WERI-Rb-1 (cell line): ENCODE data around the gene GALNT12.

ENCODE experiments used
- DNase-seq: peaks from one replicate; pipeline ENCODE4 v3.0.0-alpha.2; 2020
- H3K27ac ChIP-seq: fragments of 250-450 bp; sonication (Bioruptor Pico); 2 replicates; pipeline ENCODE4 v1.5.1; 2020; ENCODE audit warnings: mild to moderate bottlenecking, moderate library complexity
- H3K27me3 ChIP-seq: fragments of 250-450 bp; sonication (Bioruptor Pico); 2 replicates; pipeline ENCODE4 v1.5.1; 2021; ENCODE audit warnings: mild to moderate bottlenecking, low read depth, moderate library complexity; ENCODE audit not compliant: insufficient read depth, severe bottlenecking
- H3K36me3 ChIP-seq: fragments of 250-450 bp; sonication (Bioruptor Pico); 2 replicates; pipeline ENCODE4 v1.5.1; 2020; ENCODE audit warnings: mild to moderate bottlenecking, moderate library complexity
- H3K4me3 ChIP-seq: 2 replicates; pipeline ENCODE4 v1.5.1; 2011; ENCODE audit warnings: low read depth, mild to moderate bottlenecking, control low read depth, low read length
- H3K9me3 ChIP-seq: fragments of 250-450 bp; sonication (Bioruptor Pico); 2 replicates; pipeline ENCODE4 v1.5.1; 2021; ENCODE audit warnings: mild to moderate bottlenecking, moderate library complexity; ENCODE audit not compliant: severe bottlenecking
- TF ChIP-seq, protein P1 (sequence below): IDR thresholded peaks from 2 replicates; pipeline ENCODE4 v1.5.1; 2011; ENCODE audit warnings: low read depth, mild to moderate bottlenecking, control low read depth, inconsistent platforms, low read length

The GALNT12 gene

DNA sequence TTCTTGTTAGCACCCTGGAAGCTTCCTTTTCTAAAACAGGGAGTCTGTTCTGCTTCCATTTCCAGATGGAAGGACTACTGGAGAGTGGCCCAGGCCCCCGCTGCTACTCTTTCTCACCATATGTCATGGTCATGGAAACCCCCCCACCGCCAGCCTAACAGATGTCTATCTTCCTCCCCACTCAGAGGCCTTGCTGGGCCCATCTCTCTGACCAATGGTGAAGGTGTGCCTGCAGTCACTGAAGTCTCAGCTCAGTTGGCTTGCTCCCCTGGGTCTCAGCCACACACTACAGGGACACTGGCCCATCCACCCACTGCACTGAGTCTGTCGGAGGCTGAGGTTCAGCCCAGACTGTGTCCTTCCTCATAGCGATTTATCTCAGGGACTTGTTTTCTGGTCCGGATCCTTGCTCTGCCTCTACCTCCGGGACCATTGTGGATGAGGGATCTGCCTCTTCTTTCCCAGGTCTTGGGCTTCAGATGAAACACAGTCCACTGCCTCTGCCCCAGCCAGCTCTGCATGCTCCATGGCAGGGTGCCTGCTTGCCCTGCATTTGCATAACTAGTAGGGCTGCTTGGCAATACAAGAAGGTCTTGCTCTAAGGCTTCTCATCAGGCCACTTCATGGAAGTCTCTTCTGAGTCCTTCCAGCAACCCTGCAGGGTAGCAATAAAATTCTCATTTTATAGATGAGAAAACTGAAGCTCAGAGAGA, 30.8 kb downstream of the GALNT12 start:
- peak; percentile 76 for DNase-seq
- Histone ChIP-seq H3K9me3 (no peaks in the 10 kb centered on the region), H3K27ac (peak overlapping the region; percentile 15; the same call in 1 of the 2 replicates), H3K36me3 (peaks cover 50% of the 10 kb centered on the region), H3K4me3 (no peak overlapping the region), H3K27me3 (no peaks in the 10 kb centered on the region)
- TF ChIP-seq, protein P1, sequence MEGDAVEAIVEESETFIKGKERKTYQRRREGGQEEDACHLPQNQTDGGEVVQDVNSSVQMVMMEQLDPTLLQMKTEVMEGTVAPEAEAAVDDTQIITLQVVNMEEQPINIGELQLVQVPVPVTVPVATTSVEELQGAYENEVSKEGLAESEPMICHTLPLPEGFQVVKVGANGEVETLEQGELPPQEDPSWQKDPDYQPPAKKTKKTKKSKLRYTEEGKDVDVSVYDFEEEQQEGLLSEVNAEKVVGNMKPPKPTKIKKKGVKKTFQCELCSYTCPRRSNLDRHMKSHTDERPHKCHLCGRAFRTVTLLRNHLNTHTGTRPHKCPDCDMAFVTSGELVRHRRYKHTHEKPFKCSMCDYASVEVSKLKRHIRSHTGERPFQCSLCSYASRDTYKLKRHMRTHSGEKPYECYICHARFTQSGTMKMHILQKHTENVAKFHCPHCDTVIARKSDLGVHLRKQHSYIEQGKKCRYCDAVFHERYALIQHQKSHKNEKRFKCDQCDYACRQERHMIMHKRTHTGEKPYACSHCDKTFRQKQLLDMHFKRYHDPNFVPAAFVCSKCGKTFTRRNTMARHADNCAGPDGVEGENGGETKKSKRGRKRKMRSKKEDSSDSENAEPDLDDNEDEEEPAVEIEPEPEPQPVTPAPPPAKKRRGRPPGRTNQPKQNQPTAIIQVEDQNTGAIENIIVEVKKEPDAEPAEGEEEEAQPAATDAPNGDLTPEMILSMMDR: no peak

- H3K27me3 ChIP-seq: no peaks in the 10 kb centered on the region
- no peak for DNase-seq
- no peaks in the 10 kb centered on the region for H3K9me3 ChIP-seq
- TF ChIP-seq, protein P1: no peak
- no peak overlapping the region for H3K4me3 ChIP-seq
- H3K36me3 ChIP-seq: peaks cover 48% of the 10 kb centered on the region
- no peak overlapping the region for H3K27ac ChIP-seq
Observed at GRCh38 chr9:98838868-98839565, 31.5 kb downstream of the GALNT12 start.

- no peak overlapping the region for H3K27ac ChIP-seq
- DNase-seq: no peak
- H3K36me3 ChIP-seq: peaks cover 51% of the 10 kb centered on the region
- H3K9me3 ChIP-seq: no peaks in the 10 kb centered on the region
- no peak overlapping the region for H3K4me3 ChIP-seq
- no peaks in the 10 kb centered on the region for H3K27me3 ChIP-seq
- TF ChIP-seq, protein P1: no peak
Observed at GRCh38 chr9:98839724-98840123, 32.3 kb downstream of the GALNT12 start.

DNA sequence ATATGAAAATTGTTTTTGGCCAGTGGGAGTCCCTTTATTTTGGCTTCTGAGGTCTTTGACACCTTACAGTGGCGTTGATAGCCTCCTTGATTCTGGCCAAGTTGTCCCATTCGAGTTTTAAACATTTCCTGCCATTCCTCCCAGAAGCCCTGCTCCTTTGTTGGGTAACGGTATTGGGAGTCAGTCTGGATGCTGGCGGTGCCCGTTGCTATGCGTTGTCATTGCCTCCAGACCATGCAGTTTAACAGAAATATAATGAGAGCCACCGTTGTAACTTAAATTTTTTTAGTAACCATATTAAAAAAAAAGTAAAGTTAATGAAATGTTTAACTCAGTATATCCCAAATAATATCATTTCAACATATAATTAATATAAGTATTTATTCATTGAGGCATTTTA, 35.0 kb downstream of the GALNT12 start:
- H3K9me3 ChIP-seq: no peaks in the 10 kb centered on the region
- H3K27me3 ChIP-seq: no peaks in the 10 kb centered on the region
- DNase-seq: no peak
- no peak overlapping the region for H3K27ac ChIP-seq
- no peak overlapping the region for H3K4me3 ChIP-seq
- TF ChIP-seq, protein P1: no peak
- peaks cover 34% of the 10 kb centered on the region for H3K36me3 ChIP-seq

- H3K9me3 ChIP-seq: no peaks in the 10 kb centered on the region
- TF ChIP-seq, protein P1: no peak
- no peak overlapping the region for H3K4me3 ChIP-seq
- DNase-seq: no peak
- no peaks in the 10 kb centered on the region for H3K27me3 ChIP-seq
- H3K36me3 ChIP-seq: peaks cover 11% of the 10 kb centered on the region; the same call in 1 of the 2 replicates
- no peak overlapping the region for H3K27ac ChIP-seq
Observed at GRCh38 chr9:98846081-98846480, 38.6 kb downstream of the GALNT12 start.
